Pancreas (tissue), 10 donors: ENCODE data around the gene UBE2S. TPM values are rescaled to one million over a fixed set of nuclear protein-coding genes. Genes with fewer than 3 reads are reported as not detected.

Source experiments
- ATAC-seq, 4 donors: fragments of 200-7000 bp; cut with Tn5 transposase; one replicate each; pipeline versions ENCODE4 v1.8.0 to v1.9.1; 2020; ENCODE audit warnings: mild to moderate bottlenecking in 4 of 4, moderate library complexity in 4 of 4
- DNase-seq, 6 donors: peaks; one replicate each; pipeline ENCODE4 v3.0.0-alpha.2; 2020
- FAIRE-seq: peaks from 2 replicates; lab custom pipeline; 2012; peaks lifted over from hg19 to GRCh38; lab: Jason Lieb, UNC
- H3K27ac ChIP-seq, 4 donors: fragments of 200-600 bp; sonication (generic); 1 replicate in 3 of 4; 2 replicates in 1 of 4; pipeline versions ENCODE4 v1.5.0 to v1.8.0; 2020
- H3K27me3 ChIP-seq, 4 donors: fragments of 200-600 bp; one replicate each; pipeline ENCODE4 v1.8.0; 2021
- H3K36me3 ChIP-seq, 3 donors: fragments of 200-600 bp; sonication (generic) in 1 of 3; one replicate each; pipeline versions ENCODE4 v1.5.0 to v1.8.0; 2020 to 2021
- H3K4me1 ChIP-seq, 3 donors: fragments of 200-600 bp; one replicate each; pipeline ENCODE4 v1.8.0; 2021
- H3K4me3 ChIP-seq, 4 donors: fragments of 200-600 bp; sonication (generic) in 2 of 4; one replicate each; pipeline versions ENCODE4 v1.5.0 to v1.8.0; 2020 to 2021
- H3K9me3 ChIP-seq, 4 donors: fragments of 200-600 bp; one replicate each; pipeline ENCODE4 v1.8.0; 2021
- CTCF ChIP-seq, 4 donors: fragments of 200-600 bp; sonication (generic) in 3 of 4; IDR thresholded peaks; one replicate each; pipeline versions ENCODE4 v1.5.0 to v1.8.0; 2021; ENCODE audit warnings: antibody characterized with exemption in 4 of 4
- WGBS, 2 donors: extraction: QIAGEN DNeasy Blood & Tissue Kit; methylation state at CpG; one replicate each; pipeline ENCODE4 v1.1.7; 2013; 5-methylcytosine and 5-hydroxymethylcytosine counted together
- intact Hi-C, 3 donors: fragments of 100-400 bp; cut with DNase I; formaldehyde crosslinking; loops; one replicate each; pipeline versions ENCODE4 v1.11.1 to v1.14.2; 2022
- polyA plus RNA-seq, 2 donors: library from polyadenylated mRNA; stranded (reverse); fragments of 200-250 nt; gene quantifications; one replicate each; pipeline ENCODE4 v1.2.3, GENCODE V29; 2013
- total RNA-seq, 6 donors: library from RNA; stranded (reverse); fragmentation: NEBNext Ultra II Directional in 4 of 6; extraction: Animal tissue kit (Norgen Biotek cat#: 25700) in 4 of 6; gene quantifications; one replicate each; pipeline versions ENCODE4 v1.2.1 to v1.2.4, GENCODE V29; 2021 to 2023
- donor health status: healthy with polysubstance abuse.
- donor health status: DM: no; HTN: no; CAD: no; lungs with moderate emphysema.
- donor health status: DM: no; HTN: no; CAD: no.
- donor health status: control.
- donor health status: control.
- donor health status: Bipolar disorder and iron deficiency.
- donor health status: DM: yes; HTN: yes; CAD: no.
- donor health status: DM: no; HTN: no; CAD: no.
- donor health status: DM: no; HTN: no; CAD: no.
- donor health status: DM: yes; HTN: yes; CAD: no.

The UBE2S gene
- total and polyA plus RNA-seq, 8 donors = 2.0 to 7.3 (median 4.4) TPM

DNA sequence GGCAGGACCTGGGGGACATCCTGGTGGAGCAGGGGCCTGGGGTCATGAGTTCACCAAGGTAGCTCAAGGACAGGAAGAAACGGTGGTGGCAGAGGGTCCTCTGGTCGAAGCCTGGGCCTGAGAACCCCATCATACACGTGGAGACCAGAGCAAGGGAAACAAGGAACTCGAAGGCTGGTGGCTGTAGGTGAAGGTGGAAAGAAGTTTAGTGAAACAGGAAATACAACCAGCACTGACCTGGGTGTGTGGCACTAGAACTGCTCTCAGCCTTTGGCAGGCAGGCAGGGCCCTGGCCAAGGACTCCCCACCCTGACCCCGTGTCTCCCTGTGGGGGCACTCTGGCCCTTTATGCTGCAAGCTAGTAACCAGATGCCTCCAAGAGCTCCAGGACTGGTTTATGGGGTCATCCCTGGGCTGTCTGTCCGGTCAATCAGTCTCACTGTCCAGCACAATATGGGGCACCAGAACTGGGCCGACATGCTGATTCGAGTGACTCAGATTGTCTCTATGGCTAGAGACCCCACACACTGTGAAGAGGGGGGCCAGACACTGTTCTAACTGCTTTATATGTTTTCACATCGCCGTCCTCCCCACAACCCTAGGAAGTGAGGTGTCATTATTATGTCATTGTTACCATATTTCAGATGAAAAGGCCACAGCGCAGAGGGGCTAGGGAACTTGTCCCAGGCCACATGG lies 56.8 kb downstream of the UBE2S start:
- Histone ChIP-seq H3K36me3 (no peaks in the 10 kb centered on the region), H3K4me3 (no peak overlapping the region), H3K4me1 (peaks cover 0 to 3% (median 0%) of the 10 kb centered on the region in 3 donors), H3K27me3 (peaks cover 0 to 5% (median 0%) of the 10 kb centered on the region in 4 donors), H3K9me3 (no peaks in the 10 kb centered on the region), H3K27ac (no peak overlapping the region)
- intact Hi-C loops = no loop called here
- 58 to 59% methylated on average over 11 of the region's 11 CpGs for WGBS, 2 donors
- DNase-seq (no peak), FAIRE-seq (no peak), ATAC-seq (no peak)
- TF ChIP-seq CTCF (IDR thresholded peaks at IDR 0.05) = no peak

Other genes starting within 250 kb of the UBE2S start
Only the 30 nearest of the 32 such genes appear.
- 1 to 10 TPM in 5 of 6 donors, under 1 TPM in 1; 0.88 to 3.7 (median 1.7) TPM for gene SYT5, start 227.5 kb downstream of the UBE2S start, total RNA-seq
- 10 to 100 TPM; 10.6 to 41.1 TPM for gene SYT5, start 227.5 kb downstream of the UBE2S start, polyA plus RNA-seq
- 10 to 100 TPM in 2 of 6 donors, 1 to 10 TPM in 4; 5.1 to 15.3 (median 8.8) TPM for gene PTPRH, start 198.3 kb downstream of the UBE2S start, total RNA-seq
- gene PTPRH, start 198.3 kb downstream of the UBE2S start, polyA plus RNA-seq = 1 to 10 TPM; 5.8 to 8.0 TPM
- gene TMEM86B, start 179.0 kb downstream of the UBE2S start, total RNA-seq = 1 to 10 TPM; 1.0 to 1.8 (median 1.5) TPM
- gene TMEM86B, start 179.0 kb downstream of the UBE2S start, polyA plus RNA-seq = 10 to 100 TPM; 14.4 to 27.3 TPM
- gene PPP6R1, start 148.8 kb downstream of the UBE2S start, total RNA-seq = 10 to 100 TPM; 15.3 to 31.4 (median 18.9) TPM
- gene PPP6R1, start 148.8 kb downstream of the UBE2S start, polyA plus RNA-seq = 10 to 100 TPM; 27.0 to 33.1 TPM
- 10 to 100 TPM in 4 of 6 donors, 1 to 10 TPM in 2; 7.0 to 16.6 (median 12.3) TPM for gene HSPBP1, start 127.7 kb downstream of the UBE2S start, total RNA-seq
- gene HSPBP1, start 127.7 kb downstream of the UBE2S start, polyA plus RNA-seq = 10 to 100 TPM; 26.4 to 29.5 TPM
- gene BRSK1, start 123.8 kb downstream of the UBE2S start, total RNA-seq = 1 to 10 TPM in 3 of 6 donors, under 1 TPM in 3; 0.46 to 2.5 (median 1.1) TPM
- 1 to 10 TPM; 4.8 to 9.2 TPM for gene BRSK1, start 123.8 kb downstream of the UBE2S start, polyA plus RNA-seq
- 1 to 10 TPM in 1 of 6 donors, under 1 TPM in 2, not detected in 3; 0.32 to 1.3 (median 0.83) TPM for gene TMEM150B, start 82.4 kb downstream of the UBE2S start, total RNA-seq
- under 1 TPM in 1 of 2 donors, not detected in 1; 0.14 TPM for gene TMEM150B, start 82.4 kb downstream of the UBE2S start, polyA plus RNA-seq
- 10 to 100 TPM in 2 of 6 donors, 1 to 10 TPM in 4; 4.3 to 12.6 (median 6.9) TPM for gene KMT5C, start 67.9 kb downstream of the UBE2S start, total RNA-seq
- gene KMT5C, start 67.9 kb downstream of the UBE2S start, polyA plus RNA-seq = 10 to 100 TPM; 22.3 to 27.4 TPM
- gene COX6B2, start 53.1 kb downstream of the UBE2S start, total RNA-seq = under 1 TPM in 1 of 6 donors, not detected in 5; 0.62 TPM
- gene COX6B2, start 53.1 kb downstream of the UBE2S start, polyA plus RNA-seq = under 1 TPM; 0.28 to 0.42 TPM
- gene GARIN5B, start 44.5 kb downstream of the UBE2S start, total RNA-seq = not detected
- not detected for gene GARIN5B, start 44.5 kb downstream of the UBE2S start, polyA plus RNA-seq
- under 1 TPM in 3 of 6 donors, not detected in 3; 0.20 to 0.41 (median 0.37) TPM for gene IL11, start 37.3 kb downstream of the UBE2S start, total RNA-seq
- under 1 TPM; 0.16 to 0.19 TPM for gene IL11, start 37.3 kb downstream of the UBE2S start, polyA plus RNA-seq
- gene TMEM190, start 31.0 kb downstream of the UBE2S start, total RNA-seq = not detected
- under 1 TPM in 1 of 2 donors, not detected in 1; 0.45 TPM for gene TMEM190, start 31.0 kb downstream of the UBE2S start, polyA plus RNA-seq
- 10 to 100 TPM; 14.7 to 32.7 (median 21.3) TPM for gene TMEM238, start 23.5 kb downstream of the UBE2S start, total RNA-seq
- gene TMEM238, start 23.5 kb downstream of the UBE2S start, polyA plus RNA-seq = under 1 TPM; 0.42 TPM
- 1,000 to 10,000 TPM in 1 of 6 donors, 100 to 1,000 TPM in 5; 420 to 1,198 (median 819) TPM for gene RPL28, start 21.9 kb downstream of the UBE2S start, total RNA-seq
- gene RPL28, start 21.9 kb downstream of the UBE2S start, polyA plus RNA-seq = 1,000 to 10,000 TPM in 1 of 2 donors, 100 to 1,000 TPM in 1; 738 to 1,109 TPM
- gene SHISA7, start 35.5 kb upstream of the UBE2S start, total RNA-seq = under 1 TPM in 3 of 6 donors, not detected in 3; 0.05 to 0.16 (median 0.06) TPM
- under 1 TPM; 0.04 to 0.33 TPM for gene SHISA7, start 35.5 kb upstream of the UBE2S start, polyA plus RNA-seq
- 10 to 100 TPM; 13.0 to 23.9 (median 20.9) TPM for gene ISOC2, start 53.9 kb upstream of the UBE2S start, total RNA-seq
- gene ISOC2, start 53.9 kb upstream of the UBE2S start, polyA plus RNA-seq = 10 to 100 TPM; 38.3 to 43.9 TPM
- gene C19orf85, start 57.0 kb upstream of the UBE2S start, total RNA-seq = not detected
- gene C19orf85, start 57.0 kb upstream of the UBE2S start, polyA plus RNA-seq = not detected
- gene ZNF628, start 68.8 kb upstream of the UBE2S start, total RNA-seq = 1 to 10 TPM; 3.4 to 6.2 (median 4.1) TPM
- gene ZNF628, start 68.8 kb upstream of the UBE2S start, polyA plus RNA-seq = 1 to 10 TPM; 2.6 to 7.8 TPM
- 10 to 100 TPM in 1 of 6 donors, 1 to 10 TPM in 5; 5.8 to 10.1 (median 7.5) TPM for gene NAT14, start 77.4 kb upstream of the UBE2S start, total RNA-seq
- gene NAT14, start 77.4 kb upstream of the UBE2S start, polyA plus RNA-seq = 10 to 100 TPM; 27.9 to 32.4 TPM
- gene SSC5D, start 80.6 kb upstream of the UBE2S start, total RNA-seq = 1 to 10 TPM in 4 of 6 donors, under 1 TPM in 2; 0.60 to 5.3 (median 1.4) TPM
- 1 to 10 TPM in 1 of 2 donors, under 1 TPM in 1; 0.77 to 2.1 TPM for gene SSC5D, start 80.6 kb upstream of the UBE2S start, polyA plus RNA-seq
- under 1 TPM in 1 of 6 donors, not detected in 5; 0.43 TPM for gene SBK2, start 129.3 kb upstream of the UBE2S start, total RNA-seq
- under 1 TPM; 0.28 to 0.46 TPM for gene SBK2, start 129.3 kb upstream of the UBE2S start, polyA plus RNA-seq
- gene SBK3, start 137.8 kb upstream of the UBE2S start, total RNA-seq = under 1 TPM in 2 of 6 donors, not detected in 4; 0.19 to 0.28 TPM
- under 1 TPM; 0.11 to 0.16 TPM for gene SBK3, start 137.8 kb upstream of the UBE2S start, polyA plus RNA-seq
- gene ZNF579, start 173.1 kb upstream of the UBE2S start, total RNA-seq = 10 to 100 TPM in 1 of 6 donors, 1 to 10 TPM in 5; 6.5 to 12.7 (median 9.2) TPM
- gene ZNF579, start 173.1 kb upstream of the UBE2S start, polyA plus RNA-seq = 10 to 100 TPM; 11.6 to 16.1 TPM
- gene FIZ1, start 191.7 kb upstream of the UBE2S start, total RNA-seq = 10 to 100 TPM in 2 of 6 donors, 1 to 10 TPM in 4; 6.8 to 12.1 (median 8.9) TPM
- gene FIZ1, start 191.7 kb upstream of the UBE2S start, polyA plus RNA-seq = 10 to 100 TPM; 12.6 TPM
- 10 to 100 TPM; 17.1 to 37.0 (median 33.1) TPM for gene ZNF524, start 192.5 kb upstream of the UBE2S start, total RNA-seq
- 10 to 100 TPM; 26.7 to 79.4 TPM for gene ZNF524, start 192.5 kb upstream of the UBE2S start, polyA plus RNA-seq
- gene ZNF865, start 197.9 kb upstream of the UBE2S start, total RNA-seq = 1 to 10 TPM; 6.6 to 9.0 (median 7.8) TPM
- gene ZNF865, start 197.9 kb upstream of the UBE2S start, polyA plus RNA-seq = 1 to 10 TPM; 5.7 to 9.7 TPM
- 1 to 10 TPM; 3.7 to 5.8 (median 4.6) TPM for gene ZNF784, start 216.8 kb upstream of the UBE2S start, total RNA-seq
- 10 to 100 TPM; 10.3 to 12.9 TPM for gene ZNF784, start 216.8 kb upstream of the UBE2S start, polyA plus RNA-seq
- 10 to 100 TPM; 12.7 to 24.3 (median 17.6) TPM for gene ZNF580, start 233.2 kb upstream of the UBE2S start, total RNA-seq
- 10 to 100 TPM; 35.0 to 40.5 TPM for gene ZNF580, start 233.2 kb upstream of the UBE2S start, polyA plus RNA-seq
- gene ZNF581, start 235.9 kb upstream of the UBE2S start, total RNA-seq = 10 to 100 TPM; 12.9 to 23.2 (median 16.9) TPM
- 10 to 100 TPM; 13.8 to 16.6 TPM for gene ZNF581, start 235.9 kb upstream of the UBE2S start, polyA plus RNA-seq
- 1 to 10 TPM; 3.2 to 6.2 (median 5.0) TPM for gene CCDC106, start 240.4 kb upstream of the UBE2S start, total RNA-seq
- gene CCDC106, start 240.4 kb upstream of the UBE2S start, polyA plus RNA-seq = 10 to 100 TPM; 20.7 to 22.8 TPM